ENCODE results near the gene AIF1L.

GRCh38 chr9:131085370-131086122 lies 10.8 kb upstream of the AIF1L start:
- TF ChIP-seq CTCF (IDR thresholded peaks at IDR 0.05) = no peak
- no peak for TF ChIP-seq POLR2A (IDR thresholded peaks at IDR 0.05)
- TF ChIP-seq EP300 (IDR thresholded peaks at IDR 0.05) = no peak
